ENCODE measurements around the gene MSI1.

Gene MSI1

DNA sequence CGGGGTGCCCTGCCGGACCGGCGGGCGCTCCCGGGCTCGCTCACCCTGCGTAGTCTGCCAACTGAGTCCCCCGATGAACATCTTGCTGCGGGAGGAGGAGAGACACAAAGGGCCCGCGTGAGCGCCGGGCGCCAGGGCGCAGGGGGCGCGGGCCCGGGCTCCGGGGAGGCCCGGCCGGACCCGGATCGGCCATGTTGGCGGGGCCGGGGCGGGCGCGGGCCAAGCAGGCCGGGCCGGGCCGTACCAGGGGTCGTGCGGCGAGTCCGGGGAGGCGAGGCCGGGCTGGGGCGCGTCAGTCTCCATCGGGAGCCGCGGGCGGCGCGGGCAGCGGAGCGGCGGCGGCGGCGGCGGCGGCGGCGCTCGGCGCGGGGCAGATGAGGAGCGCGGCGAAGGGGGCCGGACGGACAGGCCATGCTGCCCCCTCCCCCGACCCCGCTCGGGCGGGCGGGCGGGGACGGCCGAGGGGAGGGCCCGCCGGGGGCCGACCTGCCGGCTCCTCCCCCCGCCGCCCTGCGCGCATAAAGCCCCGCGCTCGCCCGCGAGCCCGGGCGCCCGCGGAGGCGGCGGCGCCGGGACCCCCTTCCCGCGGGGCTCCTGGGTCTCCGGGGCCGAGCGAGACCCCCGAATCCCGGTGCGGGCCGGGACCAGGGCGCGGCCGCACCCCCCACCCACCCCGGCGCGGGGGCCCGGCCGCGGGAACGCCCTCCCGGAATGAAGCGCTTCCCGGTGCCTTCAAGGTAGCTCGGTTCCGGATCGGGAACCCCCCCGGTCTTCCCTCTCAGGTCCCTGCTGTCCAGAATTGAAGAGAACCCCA lies at the start of gene MSI1:
Gene MSI1 (minus strand): TSS at position 376 of the 814 bp plus-strand sequence. CDS start 73 bp downstream, at position 303.
- DNase-seq (ENCODE audit: low read depth in 2 of 2) = no peak

DNA sequence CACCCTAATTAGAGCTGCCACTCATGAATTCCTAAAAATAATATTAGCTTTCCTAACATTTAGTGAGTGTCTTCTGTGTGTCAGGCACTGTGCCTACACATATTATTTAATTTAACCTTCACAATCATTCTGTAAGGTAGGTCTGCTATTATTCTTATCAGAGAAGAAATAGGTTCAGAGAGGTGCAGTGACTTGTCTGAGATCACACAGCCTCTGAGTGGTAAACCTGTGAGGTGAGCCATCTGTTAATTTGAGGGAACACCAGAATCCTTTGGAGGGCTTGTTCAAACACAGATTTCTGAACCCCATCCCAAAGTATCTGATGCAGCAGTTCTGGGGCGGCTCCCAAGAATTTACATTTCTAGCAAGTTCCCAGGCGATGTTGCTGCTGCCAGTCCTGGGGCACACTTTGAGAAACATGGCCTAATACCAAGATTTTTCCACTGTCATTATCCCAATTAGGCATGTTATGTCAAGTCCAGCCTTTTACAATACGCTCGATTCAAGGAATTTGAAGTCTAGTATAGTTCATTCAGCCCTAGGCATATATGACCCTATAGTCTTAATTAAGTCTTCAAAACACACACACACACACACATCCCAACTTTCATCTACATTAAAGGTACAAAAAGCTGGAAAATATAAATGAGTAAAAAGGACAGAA lies 49.1 kb upstream of the MSI1 start:
- no peak for DNase-seq (ENCODE audit: low read depth in 2 of 2)

DNA sequence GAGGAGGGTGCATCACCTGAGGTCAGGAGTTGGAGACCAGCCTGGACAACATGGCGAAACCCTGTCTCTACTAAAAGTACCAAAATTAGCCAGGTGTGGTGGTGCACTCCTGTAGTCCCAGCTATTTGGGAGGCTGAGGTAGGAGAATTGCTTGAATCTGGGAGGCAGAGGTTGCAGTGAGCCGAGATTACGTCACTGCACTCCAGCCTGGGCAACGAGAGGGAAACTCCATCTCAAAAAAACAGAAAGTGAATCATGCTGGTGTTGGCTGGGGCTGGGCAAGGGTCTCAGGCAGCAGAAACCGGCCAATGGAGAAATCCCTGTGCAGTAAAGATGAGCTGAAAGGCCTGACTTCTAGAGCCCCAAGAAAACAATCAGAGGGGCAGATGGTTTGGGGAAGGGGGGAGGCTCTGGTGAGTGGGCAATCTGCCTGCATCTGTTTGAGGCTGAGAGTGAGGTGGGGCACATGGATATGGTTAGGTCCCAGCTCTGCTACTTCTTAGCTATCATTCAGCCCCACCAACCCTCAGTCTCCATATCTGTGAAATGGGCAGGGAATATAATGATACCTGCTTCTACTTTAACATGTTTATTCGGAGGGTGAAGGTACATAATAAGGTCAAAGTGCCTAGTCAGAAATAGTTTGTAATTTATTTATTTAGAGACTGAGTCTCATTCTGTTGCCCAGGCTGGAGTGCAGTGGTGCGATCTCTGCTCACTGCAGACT lies 47.7 kb upstream of the MSI1 start:
- no peak for DNase-seq (ENCODE audit: low read depth in 2 of 2)

GRCh38 chr12:120413901-120414695 lies 45.1 kb upstream of the MSI1 start:
- no peak for DNase-seq (ENCODE audit: low read depth in 2 of 2)

- DNase-seq (ENCODE audit: low read depth in 2 of 2) = no peak
These were observed 43.5 kb upstream of the MSI1 start for GRCh38 chr12:120412421-120412820.

GRCh38 chr12:120408771-120409170 lies 39.8 kb upstream of the MSI1 start:
- DNase-seq (ENCODE audit: low read depth in 2 of 2) = no peak

- no peak for DNase-seq (ENCODE audit: low read depth in 2 of 2)
These were observed 37.6 kb upstream of the MSI1 start for GRCh38 chr12:120406553-120406952.

DNA sequence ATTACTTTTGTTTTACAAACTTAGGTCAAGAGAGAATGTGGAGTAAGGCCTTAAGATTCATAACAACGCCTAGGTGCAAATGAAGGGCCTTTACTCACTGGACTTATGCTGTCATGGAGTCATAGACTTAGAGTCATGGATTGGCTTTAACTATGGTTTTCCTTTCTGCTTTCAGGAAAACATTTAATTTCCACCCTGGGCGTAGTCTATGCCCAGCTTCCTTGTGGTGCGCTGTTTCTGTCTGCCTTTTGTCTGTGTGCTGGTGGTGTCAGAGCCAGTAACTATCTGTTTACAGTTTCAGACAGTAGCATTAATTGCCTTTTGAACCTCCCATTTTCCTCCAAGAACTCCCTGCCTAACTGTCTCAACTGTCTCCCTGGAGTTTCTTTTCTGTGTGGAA lies 37.1 kb upstream of the MSI1 start:
- no peak for DNase-seq (ENCODE audit: low read depth in 2 of 2)

DNA sequence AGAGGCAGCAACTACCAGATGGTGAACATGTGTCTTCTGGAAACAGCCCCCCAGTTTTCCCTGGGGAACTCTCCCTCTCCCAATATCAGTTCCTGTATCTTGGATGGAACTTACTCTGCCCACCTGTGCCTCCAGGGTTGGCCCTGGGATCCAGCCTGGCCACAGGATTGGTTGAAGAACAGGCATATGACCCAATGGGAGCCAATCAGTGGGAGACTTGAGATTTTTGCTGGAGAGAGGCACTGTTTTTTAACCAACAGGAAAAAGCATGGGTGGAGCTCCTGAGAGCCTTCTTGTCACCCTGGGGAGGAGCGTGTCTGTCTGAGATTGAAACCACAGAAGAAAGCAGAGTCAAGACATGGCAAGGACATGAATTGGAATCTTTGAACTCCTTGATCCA lies 35.3 kb upstream of the MSI1 start:
- no peak for DNase-seq (ENCODE audit: low read depth in 2 of 2)

- no peak for DNase-seq (ENCODE audit: low read depth in 2 of 2)
These were observed 34.9 kb upstream of the MSI1 start for GRCh38 chr12:120403869-120404268.

- no peak for DNase-seq (ENCODE audit: low read depth in 2 of 2)
These were observed 33.3 kb upstream of the MSI1 start for GRCh38 chr12:120402217-120402616.

DNA sequence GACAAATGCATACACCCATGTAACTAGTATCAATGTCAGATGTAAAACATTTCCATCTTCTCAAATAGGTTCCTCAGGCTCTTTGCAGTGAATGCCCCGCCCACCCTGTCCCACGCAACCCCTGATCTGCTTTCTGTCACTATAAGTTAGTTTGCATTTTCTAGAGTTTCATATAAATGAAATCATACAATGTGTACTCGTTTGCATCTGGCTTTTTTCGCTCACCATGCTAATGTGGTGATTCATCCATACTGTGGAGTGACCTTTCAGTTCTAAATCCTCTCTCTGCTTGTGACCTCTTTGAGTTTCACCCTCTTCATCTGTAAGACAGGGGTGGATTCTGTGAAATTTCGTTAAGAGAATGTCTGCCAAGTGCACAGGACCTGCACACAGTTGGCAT lies 30.6 kb upstream of the MSI1 start:
- peak in 1 of 2 experiments; percentile 13 for DNase-seq (ENCODE audit: low read depth in 2 of 2)

- no peak for DNase-seq (ENCODE audit: low read depth in 2 of 2)
These were observed 29.0 kb upstream of the MSI1 start for GRCh38 chr12:120397824-120398540.

GRCh38 chr12:120394483-120395367 lies 25.8 kb upstream of the MSI1 start:
- no peak for DNase-seq (ENCODE audit: low read depth in 2 of 2)

GRCh38 chr12:120390540-120391120 lies 21.7 kb upstream of the MSI1 start:
- no peak for DNase-seq (ENCODE audit: low read depth in 2 of 2)

- no peak for DNase-seq (ENCODE audit: low read depth in 2 of 2)
These were observed 19.9 kb upstream of the MSI1 start for GRCh38 chr12:120388691-120389481.

DNA sequence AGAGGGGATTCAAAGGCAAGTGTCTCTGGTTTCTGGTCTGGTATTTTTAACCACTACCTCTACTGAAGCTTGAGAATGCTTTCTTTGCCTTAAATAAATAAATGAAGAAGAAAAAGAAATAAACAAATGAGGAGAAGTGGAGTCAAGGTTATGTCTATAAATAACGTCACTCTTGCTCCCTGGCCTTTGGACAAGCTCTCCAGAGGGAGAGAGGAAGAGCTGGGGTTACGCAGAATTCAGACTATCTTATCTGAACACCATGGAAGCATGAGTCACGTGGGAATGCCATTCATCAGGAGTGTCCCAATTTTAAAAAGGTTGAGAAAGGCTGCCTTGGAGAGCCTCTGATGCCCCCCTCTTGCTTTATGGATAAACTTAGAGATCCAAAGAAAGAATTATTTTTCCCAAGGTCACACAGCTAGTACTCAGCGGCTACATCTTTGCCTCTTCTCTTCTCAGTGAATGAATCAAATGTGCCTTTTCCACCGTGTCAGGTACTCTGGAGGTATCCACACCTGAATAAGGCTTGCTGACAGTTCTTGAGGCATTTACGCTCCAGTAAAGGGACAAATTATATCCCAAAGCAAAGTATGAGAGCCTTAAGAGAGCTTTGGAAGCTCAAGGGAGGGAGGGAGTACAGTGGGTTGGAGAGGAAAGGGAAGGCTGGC lies 12.9 kb upstream of the MSI1 start:
- no peak for DNase-seq (ENCODE audit: low read depth in 2 of 2)

DNA sequence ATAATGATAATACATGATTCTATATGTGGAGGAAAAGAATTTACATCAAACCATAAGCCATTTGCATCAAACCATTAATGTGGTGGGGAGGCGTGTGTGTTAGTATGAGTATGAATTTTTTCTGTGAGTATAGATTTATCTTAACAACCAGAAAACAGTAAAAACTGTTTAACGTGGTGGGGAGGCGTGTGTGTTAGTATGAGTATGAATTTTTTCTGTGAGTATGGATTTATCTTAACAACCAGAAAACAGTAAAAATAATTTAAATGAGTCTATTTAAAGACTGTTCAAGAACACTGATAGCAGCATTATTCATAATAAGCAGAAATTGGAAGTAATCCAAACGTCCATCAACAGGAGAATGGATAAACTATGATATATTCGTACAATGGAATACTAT lies 9.1 kb upstream of the MSI1 start:
- no peak for DNase-seq (ENCODE audit: low read depth in 2 of 2)
